ENCODE results near the gene KDM8.
"Not testable (repeated sequence)": the region's sequence is repeated elsewhere in the genome, so short reads cannot be mapped to it uniquely, and the experiment has no call there.

The KDM8 gene

GRCh38 chr16:27202923-27203506 lies 311 bp upstream of the KDM8 start:
- H3K4me1 ChIP-seq (ENCODE audit: low read depth, poor library complexity, severe bottlenecking): peaks cover 85% of the 10 kb centered on the region
- no peaks in the 10 kb centered on the region for H4K20me1 ChIP-seq (ENCODE audit: insufficient read depth)
- H3K27ac ChIP-seq: peak overlapping the region; percentile 95
- no peak for TF ChIP-seq CTCF (conservative IDR thresholded peaks at IDR 0.05; ENCODE audit: low read depth, low read length)
- peak overlapping the region; percentile 88 for H2AFZ ChIP-seq (ENCODE audit: low read depth)
- H3K4me2 ChIP-seq: peak overlapping the region; percentile 92
- H3K36me3 ChIP-seq (ENCODE audit: insufficient read depth): no peaks in the 10 kb centered on the region
- H3K4me3 ChIP-seq (IDR thresholded peaks at IDR 0.05; ENCODE audit: insufficient read depth, low read depth, low read length): no peak overlapping the region
- peak overlapping the region; percentile 92 for H3K9ac ChIP-seq
- H3K79me2 ChIP-seq (ENCODE audit: insufficient read depth, low read depth): peaks cover 12% of the 10 kb centered on the region
- no peaks in the 10 kb centered on the region for H3K27me3 ChIP-seq (ENCODE audit: insufficient read depth, low read depth)

GRCh38 chr16:27204312-27204915 lies 1.1 kb downstream of the KDM8 start:
- peaks cover 12% of the 10 kb centered on the region for H3K79me2 ChIP-seq (ENCODE audit: insufficient read depth, low read depth)
- TF ChIP-seq CTCF (conservative IDR thresholded peaks at IDR 0.05; ENCODE audit: low read depth, low read length): no peak
- H3K4me2 ChIP-seq: peak overlapping the region; percentile 93
- H4K20me1 ChIP-seq (ENCODE audit: insufficient read depth): no peaks in the 10 kb centered on the region
- H3K36me3 ChIP-seq (ENCODE audit: insufficient read depth): no peaks in the 10 kb centered on the region
- peaks cover 71% of the 10 kb centered on the region for H3K4me1 ChIP-seq (ENCODE audit: low read depth, poor library complexity, severe bottlenecking)
- H3K9ac ChIP-seq: peak overlapping the region; percentile 92
- no peak overlapping the region for H3K4me3 ChIP-seq (IDR thresholded peaks at IDR 0.05; ENCODE audit: insufficient read depth, low read depth, low read length)
- no peaks in the 10 kb centered on the region for H3K27me3 ChIP-seq (ENCODE audit: insufficient read depth, low read depth)
- peak overlapping the region; percentile 72 for H2AFZ ChIP-seq (ENCODE audit: low read depth)
- peak overlapping the region; percentile 95 for H3K27ac ChIP-seq

- peak overlapping the region; percentile 93 for H3K4me2 ChIP-seq
Measured at GRCh38 chr16:27205423-27206065, 2.2 kb downstream of the KDM8 start.

GRCh38 chr16:27207121-27207520 lies 3.8 kb downstream of the KDM8 start:
- H3K4me3 ChIP-seq (IDR thresholded peaks at IDR 0.05; ENCODE audit: insufficient read depth, low read depth, low read length); H3K27me3 ChIP-seq (ENCODE audit: insufficient read depth, low read depth); H2AFZ ChIP-seq (ENCODE audit: low read depth); H4K20me1 ChIP-seq (ENCODE audit: insufficient read depth); H3K27ac ChIP-seq; H3K36me3 ChIP-seq (ENCODE audit: insufficient read depth); H3K4me2 ChIP-seq; H3K9ac ChIP-seq: not testable (repeated sequence)
- Histone ChIP-seq H3K4me1 (ENCODE audit: low read depth, poor library complexity, severe bottlenecking) (peaks cover 58% of the 10 kb centered on the region), H3K79me2 (ENCODE audit: insufficient read depth, low read depth) (peaks cover 12% of the 10 kb centered on the region)

More at GRCh38 chr16:27205423-27206065, 2.2 kb downstream of the KDM8 start:
- H2AFZ ChIP-seq (ENCODE audit: low read depth): no peak overlapping the region
- H3K79me2 ChIP-seq (ENCODE audit: insufficient read depth, low read depth): peaks cover 12% of the 10 kb centered on the region
- H3K4me3 ChIP-seq (IDR thresholded peaks at IDR 0.05; ENCODE audit: insufficient read depth, low read depth, low read length): no peak overlapping the region
- H4K20me1 ChIP-seq (ENCODE audit: insufficient read depth): no peaks in the 10 kb centered on the region
- peak overlapping the region; percentile 25; the same call in 1 of the 2 replicates for H3K27ac ChIP-seq
- no peak for TF ChIP-seq CTCF (conservative IDR thresholded peaks at IDR 0.05; ENCODE audit: low read depth, low read length)
- H3K9ac ChIP-seq: no peak overlapping the region
- no peaks in the 10 kb centered on the region for H3K36me3 ChIP-seq (ENCODE audit: insufficient read depth)
- peaks cover 59% of the 10 kb centered on the region for H3K4me1 ChIP-seq (ENCODE audit: low read depth, poor library complexity, severe bottlenecking)
- H3K27me3 ChIP-seq (ENCODE audit: insufficient read depth, low read depth): no peaks in the 10 kb centered on the region

Measured in KMS-11 (cell line).